Activated gamma-delta T cell treated with Interleukin-2 at 50 U/mL for 16 hours (primary cell): ENCODE data around the gene RAMP3.
"Not testable (repeated sequence)": the region's sequence is repeated elsewhere in the genome, so short reads cannot be mapped to it uniquely, and the experiment has no call there.

Experiments
- DNase-seq: peaks from one replicate; pipeline ENCODE4 v3.0.0-alpha.2; 2020

The RAMP3 gene, protein sequence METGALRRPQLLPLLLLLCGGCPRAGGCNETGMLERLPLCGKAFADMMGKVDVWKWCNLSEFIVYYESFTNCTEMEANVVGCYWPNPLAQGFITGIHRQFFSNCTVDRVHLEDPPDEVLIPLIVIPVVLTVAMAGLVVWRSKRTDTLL

DNA sequence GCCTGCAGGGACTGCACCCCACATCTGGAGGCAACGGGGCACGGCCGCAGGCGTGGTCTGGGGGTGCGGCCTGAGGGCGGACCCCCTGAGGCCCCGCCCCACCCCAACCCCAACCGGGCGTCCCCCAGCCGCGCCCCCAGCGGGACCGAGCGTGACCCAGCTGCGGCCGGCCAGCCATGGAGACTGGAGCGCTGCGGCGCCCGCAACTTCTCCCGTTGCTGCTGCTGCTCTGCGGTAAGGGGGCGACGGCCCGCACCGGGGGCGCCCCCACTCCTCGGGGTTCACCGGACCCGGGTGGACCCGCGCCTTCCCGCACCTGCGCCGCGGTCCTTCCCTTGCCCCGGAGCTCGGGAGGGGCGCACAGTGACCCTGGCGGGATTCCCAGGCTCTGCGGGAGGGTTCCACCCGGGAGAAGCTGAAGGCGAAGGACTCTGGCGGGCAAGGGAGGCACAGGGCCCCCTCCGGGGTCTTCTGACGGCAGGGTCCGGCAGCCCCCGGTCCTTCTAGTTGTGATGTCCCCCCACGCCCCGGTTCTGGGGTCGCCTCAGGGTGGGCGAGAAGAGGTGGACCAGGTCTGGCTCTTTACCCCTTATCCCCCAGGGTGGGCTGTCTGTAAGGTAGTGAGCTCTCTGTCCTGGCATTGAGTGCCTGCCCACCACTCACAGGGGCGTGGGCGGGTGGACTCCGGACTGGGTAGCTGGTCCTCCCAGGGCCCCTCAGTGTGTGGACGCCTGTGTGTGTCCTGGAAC is at the start of gene RAMP3:
Gene RAMP3, plus strand, starts transcription at position 139 of the 749 bp plus-strand sequence. Its CDS starts 38 bp downstream, at position 177.
- no peak for DNase-seq

DNA sequence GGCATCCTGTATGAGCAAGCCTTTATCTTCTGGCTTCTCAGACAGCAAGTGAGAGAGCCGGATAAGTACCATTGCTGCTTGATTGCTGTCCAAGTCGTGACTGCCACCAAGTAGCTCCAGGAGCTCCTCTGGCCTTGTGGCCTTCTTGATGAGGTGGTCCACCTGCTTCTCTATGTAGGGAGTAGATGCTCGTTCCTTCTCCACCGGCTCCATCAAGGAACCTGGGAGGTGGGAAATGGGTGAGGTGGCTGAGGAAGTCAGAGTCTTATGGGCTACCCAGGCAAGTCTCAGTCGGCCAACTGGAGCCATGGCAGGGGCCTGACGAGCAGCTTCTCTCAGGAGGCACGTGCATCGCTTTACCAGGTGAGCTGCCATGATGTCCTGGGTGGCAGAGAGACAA is 48.7 kb upstream of the RAMP3 start:
- DNase-seq, result no peak

DNA sequence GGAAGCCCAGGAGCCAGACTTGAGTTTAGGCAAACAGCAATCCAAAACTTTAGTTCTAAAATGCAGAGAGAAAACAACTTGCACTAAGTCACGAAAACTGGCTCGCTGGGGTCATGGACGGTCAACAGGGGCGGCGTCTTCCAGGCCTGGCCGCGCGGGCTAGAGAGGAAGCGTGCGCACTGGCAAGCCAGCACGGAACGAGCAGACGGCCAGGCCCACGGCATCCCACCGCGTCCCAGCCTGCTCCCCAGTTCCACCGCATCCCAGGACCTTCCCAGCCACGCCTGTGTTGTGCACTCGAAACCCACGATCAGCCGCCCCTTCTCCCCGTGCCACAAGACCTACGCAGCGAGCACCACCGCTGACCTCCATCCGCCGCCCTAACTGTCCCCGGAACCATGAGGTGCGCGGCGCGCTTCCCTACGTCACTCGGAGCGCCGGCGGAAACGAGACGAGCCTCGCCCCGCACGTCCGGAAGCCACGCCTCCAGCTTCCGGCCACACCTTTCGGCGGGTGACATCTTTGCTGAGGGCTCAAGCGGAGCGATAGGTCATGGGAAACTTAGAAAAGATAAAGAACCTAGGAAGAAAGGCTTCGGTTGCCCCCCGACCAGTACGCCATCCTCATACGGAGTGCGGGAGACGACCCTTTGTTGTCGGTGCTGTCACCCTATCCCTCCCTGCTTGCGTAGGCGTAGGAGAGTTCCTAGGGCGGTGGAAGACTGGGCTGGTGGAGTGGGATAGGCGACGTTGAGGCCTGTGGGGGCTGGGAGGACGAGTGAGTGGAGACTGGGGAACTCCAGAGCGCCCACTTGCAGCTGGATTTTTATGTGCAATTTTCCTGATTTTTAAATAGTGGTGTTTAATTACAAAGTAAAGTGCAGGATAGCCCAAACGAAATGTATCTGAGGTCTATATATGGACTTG is 46.0 kb upstream of the RAMP3 start, which contains the start of gene TBRG4:
Gene TBRG4, minus strand, starts transcription at position 400 of the 926 bp plus-strand sequence. CDS start 2,460 bp downstream, outside the sequence.
- DNase-seq, result peak; percentile 91

DNA sequence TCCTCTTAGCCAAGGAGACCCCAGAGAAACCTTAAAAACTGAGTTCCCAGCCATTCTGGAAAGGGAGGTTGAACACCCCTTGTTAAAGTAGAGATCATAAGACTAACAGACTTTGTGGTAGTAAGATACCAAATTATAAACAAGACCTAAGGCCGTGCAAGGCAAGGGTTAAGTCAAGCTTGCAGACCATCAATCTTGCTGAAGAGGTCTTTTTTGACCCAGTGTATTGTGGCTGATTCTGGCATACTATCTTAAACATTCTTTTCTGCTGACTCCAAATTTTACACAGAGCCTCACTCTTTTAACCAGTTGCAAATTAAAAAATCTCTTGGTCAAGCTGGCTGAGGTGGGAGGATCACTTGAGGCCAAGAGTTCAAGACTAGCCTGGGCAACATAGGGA is 44.9 kb upstream of the RAMP3 start:
- DNase-seq, result no peak

DNA sequence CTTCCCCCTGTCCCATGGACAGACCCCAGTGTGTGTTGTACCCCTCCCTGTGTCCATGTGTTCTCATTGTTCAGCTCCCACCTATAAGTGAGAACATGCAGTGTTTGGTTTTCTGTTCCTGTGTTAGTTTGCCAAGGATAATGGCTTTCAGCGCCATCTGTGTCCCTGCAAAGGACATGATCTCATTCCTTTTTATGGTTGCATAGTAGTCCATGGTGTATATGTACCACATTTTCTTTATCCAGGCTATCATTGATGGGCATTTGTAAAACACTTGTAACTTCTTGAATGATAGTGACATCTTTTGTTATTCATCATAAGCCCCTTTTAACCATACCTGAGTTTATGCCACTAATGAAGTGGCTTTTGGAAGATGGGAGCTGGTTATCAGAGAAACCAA is 43.3 kb upstream of the RAMP3 start:
- DNase-seq, result not testable (repeated sequence)

DNA sequence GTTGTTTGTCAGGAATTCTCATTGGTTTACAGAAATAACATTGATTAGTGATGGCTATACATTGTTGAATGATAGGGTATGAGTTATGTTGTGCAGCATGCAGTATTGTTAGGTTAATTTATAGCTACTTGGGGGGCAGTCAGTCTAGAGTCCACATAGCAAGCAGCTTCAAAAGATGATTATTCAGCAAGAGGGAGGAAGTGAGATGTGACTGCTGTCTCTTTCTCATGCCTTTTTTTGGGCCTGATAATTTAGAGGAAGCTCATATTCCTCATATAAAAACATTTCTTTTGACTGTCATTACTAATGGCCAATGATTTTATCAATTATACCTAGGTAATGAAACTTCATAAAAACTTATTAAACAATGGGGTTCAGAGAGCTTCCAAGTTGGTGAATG is 42.7 kb upstream of the RAMP3 start:
- DNase-seq, result no peak

DNA sequence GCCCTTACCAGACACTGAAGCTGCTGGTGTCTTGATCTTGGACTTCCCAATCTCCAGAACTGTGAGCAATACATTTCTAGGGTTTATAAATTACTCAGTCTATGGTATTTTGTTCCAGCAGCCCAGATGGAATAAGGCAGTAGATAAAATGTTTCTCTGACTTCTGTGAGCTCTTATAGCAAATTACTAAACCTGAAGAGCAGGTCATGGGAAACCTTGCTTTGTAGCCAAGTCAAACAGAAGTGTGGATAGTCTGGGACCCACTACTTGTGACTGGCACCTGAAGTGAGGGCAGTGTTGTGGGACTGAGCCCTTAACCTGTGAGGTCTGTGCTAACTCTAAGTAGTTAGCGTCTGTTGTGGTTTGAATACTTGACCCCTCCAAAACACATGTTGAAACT is 41.5 kb upstream of the RAMP3 start:
- DNase-seq, result no peak

DNA sequence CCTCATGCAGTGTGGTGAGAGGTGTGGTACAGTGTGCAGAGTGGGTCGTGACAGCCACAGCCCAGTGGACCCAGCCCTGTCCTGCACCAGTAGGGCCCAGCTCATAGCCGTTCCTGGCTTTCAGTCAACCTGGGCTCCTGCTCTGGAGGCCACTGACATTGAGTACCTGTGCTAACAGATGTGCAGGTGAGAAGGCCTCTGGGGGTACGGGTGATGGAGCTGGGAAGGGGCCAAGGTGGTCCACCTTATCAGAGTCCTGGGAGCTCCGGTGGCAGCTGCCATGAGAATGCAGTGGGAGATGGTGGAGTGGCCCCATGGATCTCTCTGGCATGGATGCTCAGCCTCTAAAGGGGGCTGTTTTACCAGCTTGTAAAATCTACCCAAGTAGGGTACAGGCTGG is 40.0 kb upstream of the RAMP3 start:
- no peak for DNase-seq

DNA sequence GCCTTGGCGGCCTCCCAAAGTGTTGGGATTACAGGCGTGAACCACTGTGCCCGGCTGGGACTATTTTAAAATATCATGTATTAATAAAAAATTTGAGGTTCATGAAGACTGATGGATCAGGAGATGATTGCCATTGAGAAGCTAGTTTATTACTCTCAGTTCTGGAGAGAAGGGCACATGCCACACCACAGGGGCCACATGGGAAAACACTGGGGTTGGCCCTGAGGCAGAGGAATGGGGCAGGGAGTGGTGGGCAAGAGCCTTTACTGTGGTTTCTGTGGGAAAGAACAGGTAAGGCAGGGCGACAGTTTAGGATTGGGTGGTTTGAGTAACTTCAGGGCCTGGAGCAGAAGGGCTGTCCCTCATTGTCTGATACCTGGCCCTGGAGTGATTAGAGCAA is 39.3 kb upstream of the RAMP3 start:
- DNase-seq, result no peak

DNA sequence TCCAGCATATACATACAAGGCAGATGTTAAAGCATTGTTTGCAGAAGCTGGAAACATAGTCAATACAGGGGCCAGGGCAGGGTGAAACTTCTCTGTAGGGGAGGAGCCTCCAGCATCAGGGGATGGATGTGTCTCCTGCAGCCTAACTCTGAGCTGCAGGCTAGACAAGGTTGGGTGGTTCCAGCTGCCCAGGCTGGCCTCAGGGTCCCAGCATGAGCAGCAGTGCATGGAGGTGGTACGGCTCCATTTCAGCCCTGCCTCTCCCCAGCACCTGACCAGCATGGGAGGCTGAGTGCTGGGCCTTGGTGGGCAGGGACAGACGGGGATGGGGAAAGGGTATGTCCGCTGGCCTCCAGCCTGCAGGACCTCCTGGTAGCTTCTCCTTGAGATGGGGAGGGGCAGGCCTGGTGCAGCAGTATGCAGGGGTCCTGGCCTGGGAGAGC is 38.7 kb upstream of the RAMP3 start:
- no peak for DNase-seq

DNA sequence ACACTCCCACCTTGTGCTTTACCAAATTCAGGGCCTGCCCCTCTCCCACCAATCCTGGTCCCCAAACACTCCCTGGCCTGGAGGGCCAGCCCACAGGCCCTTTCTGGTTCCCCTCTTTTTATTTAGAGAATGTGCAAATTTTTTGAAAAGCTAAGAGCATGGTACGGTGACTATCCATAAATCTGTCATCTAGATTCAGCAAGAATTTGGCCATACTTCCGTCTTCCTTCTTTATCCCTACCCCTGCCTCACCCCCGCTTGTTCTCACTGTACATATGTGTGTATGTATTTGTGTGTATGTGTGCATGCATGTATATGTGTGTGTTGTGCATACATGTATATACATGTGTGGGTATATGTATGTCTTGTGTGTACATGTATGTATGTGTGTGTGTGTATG is 38.0 kb upstream of the RAMP3 start:
- DNase-seq, result no peak

DNA sequence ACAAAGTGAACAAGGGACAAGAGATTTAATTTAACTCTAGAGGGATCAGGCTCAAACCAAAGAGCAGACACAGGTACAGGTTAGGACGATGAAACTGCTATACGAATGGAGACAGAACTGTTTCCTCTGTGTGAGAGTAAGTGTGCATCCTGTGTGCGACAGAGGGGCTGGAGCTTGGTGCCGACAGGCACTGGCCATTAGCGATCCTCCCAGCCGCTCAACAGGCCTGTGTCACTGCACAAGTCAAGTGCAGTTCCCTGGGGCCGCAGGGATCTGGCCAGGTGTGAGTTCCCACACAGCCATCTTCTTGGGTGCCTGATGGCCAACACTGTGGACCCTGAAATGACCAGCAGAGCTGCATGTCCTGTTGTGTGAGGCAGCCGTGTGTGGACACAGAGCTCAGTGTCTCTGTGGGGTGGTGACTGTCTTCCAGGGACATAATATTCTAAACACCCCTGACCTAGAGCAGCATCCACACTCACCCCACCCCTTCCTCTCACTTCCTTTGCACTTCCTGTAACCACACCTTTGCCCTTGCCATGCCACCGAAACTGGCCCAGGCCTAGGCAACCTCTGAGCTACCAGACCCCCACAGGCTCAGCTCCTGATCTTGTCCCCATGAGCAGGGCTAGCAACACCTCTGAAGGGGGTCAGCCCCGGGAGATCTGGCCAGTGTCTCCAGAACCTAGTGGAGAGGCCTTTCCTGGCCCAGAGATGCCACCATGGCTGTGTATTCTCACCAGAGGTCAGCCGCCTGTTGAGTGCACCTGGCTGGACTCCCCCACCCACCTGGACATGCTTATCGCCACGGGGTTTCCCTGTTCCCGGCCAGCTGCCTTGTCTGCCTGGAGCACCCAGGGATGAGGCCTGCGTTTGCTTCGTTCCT is 34.4 kb upstream of the RAMP3 start:
- DNase-seq, result peak; percentile 29

DNA sequence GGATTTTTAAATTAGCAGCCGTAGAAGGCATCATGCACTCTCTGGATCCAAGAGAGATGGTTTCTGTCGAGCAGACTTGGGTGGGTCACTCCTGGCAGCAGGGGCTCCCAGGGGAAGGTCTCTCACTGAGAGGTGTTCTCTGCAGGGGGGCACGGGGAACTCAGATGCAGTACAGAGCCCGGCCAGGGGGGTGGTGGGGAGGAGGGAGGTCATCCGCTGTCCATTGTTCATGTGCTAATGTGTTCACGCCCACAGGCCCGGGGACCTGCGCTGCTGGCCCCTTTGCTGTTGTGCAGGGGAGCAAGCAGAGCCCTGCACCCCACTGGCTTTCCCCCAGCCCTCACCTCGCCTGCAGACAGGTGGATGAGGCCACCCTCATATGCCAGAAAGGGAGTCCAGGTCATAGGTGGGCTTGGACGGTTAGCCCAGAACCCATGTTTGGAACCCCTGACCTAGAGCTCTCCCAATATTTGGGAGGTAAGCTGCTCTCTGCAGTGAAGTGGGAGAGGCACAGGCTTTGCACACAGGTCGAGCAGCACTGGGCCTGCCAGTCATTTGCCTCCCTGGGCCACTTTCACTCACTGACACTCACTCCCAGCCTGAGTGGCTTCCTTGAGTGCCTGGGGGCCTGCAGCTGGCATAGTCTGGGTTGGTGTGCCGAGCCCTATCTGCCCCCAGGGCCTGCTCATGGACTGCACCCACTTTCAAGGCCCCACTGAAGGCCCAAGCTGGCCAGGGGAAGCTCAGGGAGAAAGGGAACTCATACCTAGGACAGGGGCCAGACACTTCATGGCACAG is 33.5 kb upstream of the RAMP3 start:
- DNase-seq, result no peak

DNA sequence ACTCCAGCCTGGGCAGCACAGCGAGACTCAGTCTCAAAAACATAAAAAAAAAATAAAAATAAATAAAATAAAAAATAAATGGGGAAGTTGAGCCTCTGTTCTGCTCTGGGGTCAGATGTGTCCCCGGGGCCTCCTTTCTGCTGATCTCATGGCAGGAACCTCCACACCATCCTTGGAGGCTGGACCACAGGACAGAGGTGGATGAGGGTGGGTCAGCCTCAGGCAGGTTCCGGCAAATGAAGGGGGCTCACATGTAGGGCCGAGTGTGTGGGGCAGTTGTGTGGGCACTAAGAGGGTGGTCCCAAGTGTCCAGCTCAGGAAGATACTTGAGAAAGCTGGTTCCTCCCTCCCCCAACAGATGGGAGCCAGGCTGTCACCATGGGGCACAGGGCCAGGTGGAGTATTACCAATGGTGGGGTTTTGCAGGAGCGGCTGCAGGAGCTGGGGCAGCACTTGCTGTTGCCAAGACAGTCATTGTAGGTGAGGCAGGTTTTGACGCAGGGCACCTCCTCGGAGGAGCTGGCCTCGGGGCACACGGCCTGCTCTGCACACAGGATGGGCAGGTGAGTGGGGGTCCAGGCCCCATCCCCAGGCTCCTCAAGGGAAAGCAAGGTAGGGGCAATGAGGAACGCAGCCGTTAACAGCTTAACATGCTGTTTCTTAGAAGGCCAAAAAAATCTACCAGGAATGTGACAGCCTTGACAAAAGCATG is 32.2 kb upstream of the RAMP3 start:
- no peak for DNase-seq

DNA sequence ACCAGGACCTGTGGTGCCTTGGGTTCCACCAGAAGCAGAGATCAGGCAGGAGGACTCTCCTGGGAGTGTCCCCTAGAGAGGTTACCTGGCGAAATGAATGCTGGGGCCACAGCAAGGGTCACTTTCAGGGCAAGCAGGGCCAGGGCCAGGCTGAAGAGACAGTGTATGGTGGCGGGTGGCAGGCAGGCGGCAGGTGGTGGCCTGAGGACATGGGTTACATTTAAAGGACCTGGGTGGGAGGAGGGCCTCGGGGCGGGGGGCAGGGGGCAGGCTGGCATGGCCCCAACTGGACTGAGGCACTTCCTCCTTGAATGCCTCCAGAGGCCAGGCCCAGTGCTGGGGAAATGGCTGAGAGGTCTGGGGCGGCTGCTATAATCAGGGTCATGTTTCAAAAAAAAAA is 31.4 kb upstream of the RAMP3 start:
- DNase-seq, result no peak

DNA sequence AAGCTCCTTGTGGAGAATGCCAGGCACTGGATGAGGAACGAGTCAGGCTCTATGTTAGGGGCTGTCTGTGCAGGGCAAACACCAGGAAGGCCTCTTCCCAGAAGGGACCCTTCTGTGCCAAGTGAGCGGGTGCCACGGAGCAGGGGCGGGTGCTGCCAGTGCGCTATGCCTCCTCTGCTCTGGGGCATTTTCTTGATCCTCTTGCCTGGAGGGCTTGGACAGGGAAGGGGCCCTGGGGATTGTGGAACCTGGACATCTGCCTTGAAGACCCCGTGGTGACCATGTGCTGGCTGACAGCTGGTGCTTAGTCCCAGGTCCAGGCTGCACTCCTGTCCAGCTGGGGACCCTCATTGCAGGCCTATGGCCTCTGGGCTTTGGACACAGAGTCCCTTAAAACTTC is 30.7 kb upstream of the RAMP3 start:
- DNase-seq, result no peak

DNA sequence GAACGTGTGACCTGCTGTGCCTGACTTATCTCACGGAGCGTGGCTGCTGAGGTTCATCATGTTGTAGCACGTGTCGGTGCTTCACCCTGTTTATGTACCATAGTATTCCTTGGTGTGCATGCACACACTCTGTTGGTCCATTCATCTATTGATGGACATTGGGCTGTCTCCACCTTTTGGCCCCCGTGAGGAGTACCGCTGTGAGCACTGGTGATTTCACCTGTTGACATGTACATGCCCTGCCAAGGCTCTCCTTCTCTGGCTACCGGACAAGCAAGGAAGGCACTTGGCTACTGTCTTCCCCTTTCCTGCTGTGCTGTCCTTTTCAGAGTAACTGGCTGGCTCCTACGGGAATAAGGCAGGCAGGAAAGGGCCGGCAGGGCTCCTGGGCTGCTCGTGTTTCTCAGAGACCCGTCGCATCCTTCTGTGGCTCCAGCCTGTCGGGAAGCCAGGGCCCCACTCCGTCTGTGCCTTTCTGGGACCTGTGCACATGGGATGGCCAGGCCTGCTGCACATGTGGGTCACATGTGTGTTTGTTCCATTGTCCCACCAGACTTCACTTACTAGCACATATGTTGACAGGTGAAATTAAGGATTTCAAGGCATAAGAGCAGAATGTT is 28.3 kb upstream of the RAMP3 start:
- no peak for DNase-seq

DNA sequence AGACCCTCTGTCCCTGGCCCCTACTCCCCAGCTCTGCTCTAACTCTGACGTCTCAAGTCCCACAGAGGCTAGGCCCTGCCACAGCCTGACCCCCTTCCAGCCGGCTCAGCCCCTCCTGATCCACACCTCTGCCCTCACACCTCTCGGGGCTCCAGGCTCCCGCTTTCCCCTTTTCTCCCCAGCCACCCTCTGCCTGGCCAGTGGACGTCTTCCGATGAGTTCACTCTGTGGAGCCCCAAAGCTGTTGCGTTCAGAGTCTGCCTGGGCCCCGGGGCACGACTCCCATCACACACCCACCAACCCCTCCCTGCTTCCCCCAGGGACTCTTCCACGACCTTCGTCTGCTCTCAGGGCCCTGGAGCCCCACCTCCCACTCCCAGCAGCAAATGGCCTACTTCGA is 27.7 kb upstream of the RAMP3 start:
- DNase-seq, result no peak

DNA sequence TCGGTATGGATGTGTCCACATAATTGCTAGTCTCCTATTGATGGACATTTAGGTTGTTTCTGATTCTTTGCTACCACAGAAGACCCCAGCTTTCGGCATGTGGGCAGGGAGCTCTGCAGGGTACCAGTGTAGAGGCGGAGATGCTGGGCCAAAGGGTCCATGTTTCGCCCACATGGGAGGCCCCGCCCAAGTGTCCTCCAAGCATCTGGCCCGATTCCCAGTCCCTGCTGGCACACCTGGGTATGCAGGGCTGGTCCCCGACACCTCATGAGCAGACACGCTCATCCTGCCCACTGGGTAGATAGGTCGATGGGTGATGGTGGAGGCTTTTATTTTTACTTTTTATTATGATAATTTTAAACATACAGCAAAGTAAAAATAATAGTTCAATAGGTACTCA is 26.7 kb upstream of the RAMP3 start:
- DNase-seq, result no peak

DNA sequence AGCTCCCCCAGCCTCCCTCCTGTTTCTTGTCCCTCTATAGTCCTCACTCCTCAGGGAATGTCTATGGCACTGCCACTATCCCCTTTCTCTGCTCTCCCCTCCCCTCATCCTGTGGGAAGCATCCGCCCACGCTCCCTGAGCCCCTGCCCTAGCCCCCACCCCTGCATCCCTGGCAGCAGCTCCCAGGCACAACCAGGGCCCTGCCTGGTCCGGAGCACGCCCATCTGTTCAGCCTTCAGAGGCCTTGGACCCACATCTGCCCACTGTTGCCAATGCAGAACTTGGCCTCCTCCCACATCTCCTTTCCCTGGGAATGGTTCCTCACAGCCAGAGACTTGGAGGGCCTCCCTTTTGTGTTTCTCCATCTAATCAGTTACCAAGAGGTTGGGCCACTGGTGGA is 25.7 kb upstream of the RAMP3 start:
- DNase-seq, result no peak
